ENCODE results near the gene SLC24A4. TPM values are rescaled to one million over a fixed set of nuclear protein-coding genes. Genes with fewer than 3 reads are reported as not detected.
A peak's percentile ranks its signal among the peaks of the same experiment; 100 is the strongest.

SLC24A4 gene
- total RNA-seq, 6 donors from 2014 or later: 0.49 to 5.7 (median 2.0) TPM

GRCh38 chr14:92492258-92492657 is 169.3 kb downstream of the SLC24A4 start:
- H3K4me3 ChIP-seq: no peak overlapping the region
- WGBS, 2 donors: 42 to 57% methylated on average over 5 to 10 of the region's 10 CpGs
- ATAC-seq (ENCODE audit: low FRiP score in 2 of 2) (peak; percentile 59 to 70), DNase-seq (peak in 1 of 2 donors; percentile 73)
- no peaks in the 10 kb centered on the region for H3K9me3 ChIP-seq
- H3K36me3 ChIP-seq: no peaks in the 10 kb centered on the region
- peaks cover 27 to 57% (median 44%) of the 10 kb centered on the region in 4 donors for H3K4me1 ChIP-seq
- H3K27ac ChIP-seq: peak overlapping the region; percentile 73 to 82 (median 82)
- H3K27me3 ChIP-seq: no peaks in the 10 kb centered on the region
- TF ChIP-seq POLR2A (IDR thresholded peaks at IDR 0.05) (peak in 1 of 4 donors; percentile 38), POLR2AphosphoS5 (IDR thresholded peaks at IDR 0.05) (peak; percentile 67 to 73), EP300 (IDR thresholded peaks at IDR 0.05) (peak in 2 of 4 donors; percentile 40 to 65)
- TF ChIP-seq, protein P1, sequence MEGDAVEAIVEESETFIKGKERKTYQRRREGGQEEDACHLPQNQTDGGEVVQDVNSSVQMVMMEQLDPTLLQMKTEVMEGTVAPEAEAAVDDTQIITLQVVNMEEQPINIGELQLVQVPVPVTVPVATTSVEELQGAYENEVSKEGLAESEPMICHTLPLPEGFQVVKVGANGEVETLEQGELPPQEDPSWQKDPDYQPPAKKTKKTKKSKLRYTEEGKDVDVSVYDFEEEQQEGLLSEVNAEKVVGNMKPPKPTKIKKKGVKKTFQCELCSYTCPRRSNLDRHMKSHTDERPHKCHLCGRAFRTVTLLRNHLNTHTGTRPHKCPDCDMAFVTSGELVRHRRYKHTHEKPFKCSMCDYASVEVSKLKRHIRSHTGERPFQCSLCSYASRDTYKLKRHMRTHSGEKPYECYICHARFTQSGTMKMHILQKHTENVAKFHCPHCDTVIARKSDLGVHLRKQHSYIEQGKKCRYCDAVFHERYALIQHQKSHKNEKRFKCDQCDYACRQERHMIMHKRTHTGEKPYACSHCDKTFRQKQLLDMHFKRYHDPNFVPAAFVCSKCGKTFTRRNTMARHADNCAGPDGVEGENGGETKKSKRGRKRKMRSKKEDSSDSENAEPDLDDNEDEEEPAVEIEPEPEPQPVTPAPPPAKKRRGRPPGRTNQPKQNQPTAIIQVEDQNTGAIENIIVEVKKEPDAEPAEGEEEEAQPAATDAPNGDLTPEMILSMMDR (IDR thresholded peaks at IDR 0.05): peak in 5 of 6 experiments; percentile 10 to 65 (median 32)

GRCh38 chr14:92493024-92493423 is 170.1 kb downstream of the SLC24A4 start:
- DNase-seq: peak in 1 of 2 donors; percentile 15

DNA sequence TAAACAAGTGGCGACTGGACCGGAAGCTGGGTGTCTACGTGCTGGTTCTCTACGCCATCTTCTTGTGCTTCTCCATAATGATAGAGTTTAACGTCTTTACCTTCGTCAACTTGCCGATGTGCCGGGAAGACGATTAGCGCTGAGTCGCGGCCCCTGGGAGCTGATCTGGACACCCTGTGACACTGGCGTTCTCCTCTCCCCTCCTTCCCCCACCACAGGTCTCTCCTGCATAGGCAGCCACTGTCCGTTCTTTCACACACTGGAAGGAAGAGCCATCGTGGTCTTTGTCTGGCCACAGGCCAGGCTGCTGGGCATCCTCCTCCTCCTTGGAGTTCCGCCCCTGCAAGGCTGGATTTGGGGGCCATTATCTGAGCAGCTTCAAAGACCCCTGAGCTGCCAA is 170.5 kb downstream of the SLC24A4 start:
- ATAC-seq (ENCODE audit: low FRiP score in 2 of 2): no peak

More at GRCh38 chr14:92493024-92493423, 170.1 kb downstream of the SLC24A4 start:
- Histone ChIP-seq H3K27ac (peak overlapping the region in 2 of 4 donors; percentile 82), H3K4me3 (no peak overlapping the region), H3K27me3 (no peaks in the 10 kb centered on the region), H3K4me1 (peaks cover 23 to 50% (median 38%) of the 10 kb centered on the region in 4 donors), H3K36me3 (no peaks in the 10 kb centered on the region), H3K9me3 (no peaks in the 10 kb centered on the region)
- no peak for TF ChIP-seq POLR2A (IDR thresholded peaks at IDR 0.05)
- ATAC-seq (ENCODE audit: low FRiP score in 2 of 2): no peak
- 76 to 100% methylated on average over 2 to 10 of the region's 10 CpGs for WGBS, 2 donors

GRCh38 chr14:92494512-92494911 is 171.5 kb downstream of the SLC24A4 start:
- TF ChIP-seq POLR2A (IDR thresholded peaks at IDR 0.05) (no peak), POLR2AphosphoS5 (IDR thresholded peaks at IDR 0.05) (no peak), EP300 (IDR thresholded peaks at IDR 0.05) (no peak)
- TF ChIP-seq, protein P1 (IDR thresholded peaks at IDR 0.05): no peak
- DNase-seq (no peak), ATAC-seq (ENCODE audit: low FRiP score in 2 of 2) (no peak)
- Histone ChIP-seq H3K4me1 (peaks cover 19 to 38% (median 27%) of the 10 kb centered on the region in 4 donors), H3K36me3 (no peaks in the 10 kb centered on the region), H3K27ac (peak overlapping the region in 1 of 4 donors; percentile 15), H3K9me3 (no peaks in the 10 kb centered on the region), H3K4me3 (no peak overlapping the region), H3K27me3 (no peaks in the 10 kb centered on the region)
- WGBS, 2 donors: 72 to 90% methylated on average over 4 of the region's 4 CpGs

More for the DNA sequence above, 170.5 kb downstream of the SLC24A4 start:
- no peaks in the 10 kb centered on the region for H3K36me3 ChIP-seq
- peak in 1 of 2 donors; percentile 34 for DNase-seq
- H3K4me1 ChIP-seq: peaks cover 23 to 48% (median 37%) of the 10 kb centered on the region in 4 donors
- no peaks in the 10 kb centered on the region for H3K27me3 ChIP-seq
- TF ChIP-seq POLR2A (IDR thresholded peaks at IDR 0.05): no peak
- no peak for TF ChIP-seq EP300 (IDR thresholded peaks at IDR 0.05)
- no peak for TF ChIP-seq POLR2AphosphoS5 (IDR thresholded peaks at IDR 0.05)
- TF ChIP-seq, protein P1 (IDR thresholded peaks at IDR 0.05): no peak
- peak overlapping the region in 2 of 4 donors; percentile 82 for H3K27ac ChIP-seq
- H3K4me3 ChIP-seq: no peak overlapping the region
- 88 to 94% methylated on average over 16 of the region's 16 CpGs for WGBS, 2 donors
- H3K9me3 ChIP-seq: no peaks in the 10 kb centered on the region

DNA sequence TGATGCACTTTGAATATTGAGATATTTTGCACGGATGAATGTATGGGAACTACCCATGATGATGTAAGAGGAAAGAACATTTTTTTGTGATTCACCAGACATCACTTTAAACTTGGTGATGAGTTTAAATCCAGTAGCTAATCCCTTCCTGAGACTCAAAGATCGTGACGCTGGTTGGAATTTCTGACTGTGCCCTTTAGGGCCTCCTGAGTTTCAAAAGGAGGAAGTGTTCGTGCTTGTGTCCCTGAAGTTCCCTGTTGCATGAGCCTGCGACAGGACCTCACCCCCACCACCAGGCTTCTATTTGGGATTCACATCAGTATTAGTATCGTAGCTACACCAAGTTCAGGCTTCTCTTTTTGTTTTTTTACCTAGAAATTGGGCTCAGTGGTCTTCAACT is 172.1 kb downstream of the SLC24A4 start:
- Histone ChIP-seq H3K4me3 (no peak overlapping the region), H3K36me3 (no peaks in the 10 kb centered on the region), H3K9me3 (no peaks in the 10 kb centered on the region), H3K27ac (peak overlapping the region in 3 of 4 donors; percentile 18 to 62 (median 29)), H3K4me1 (peaks cover 14 to 33% (median 22%) of the 10 kb centered on the region in 4 donors), H3K27me3 (no peaks in the 10 kb centered on the region)
- ATAC-seq (ENCODE audit: low FRiP score in 2 of 2) (peak in 1 of 2 donors; percentile 67), DNase-seq (peak in 1 of 2 donors; percentile 71)
- 57 to 77% methylated on average over 6 of the region's 6 CpGs for WGBS, 2 donors
- TF ChIP-seq, protein P1 (IDR thresholded peaks at IDR 0.05): no peak
- no peak for TF ChIP-seq POLR2AphosphoS5 (IDR thresholded peaks at IDR 0.05)
- no peak for TF ChIP-seq POLR2A (IDR thresholded peaks at IDR 0.05)

Measured in upper lobe of left lung (tissue), 6 donors.